HCT116 (cell line): Measurements from ENCODE around the gene RBBP8NL. TPM values are rescaled to one million over a fixed set of nuclear protein-coding genes. Genes with fewer than 3 reads are reported as not detected.

Source experiments
- ATAC-seq: fragments of 200-7000 bp; cut with Tn5 transposase; 2 replicates; pipeline ENCODE4 v1.9.1; 2020; ENCODE audit warnings: mild to moderate bottlenecking, moderate library complexity
- BruUV-seq: library from RNA; stranded (reverse); fragments of 400-500 nt; replicated peaks from 2 replicates; lab custom pipeline; 2021; lab: Mats Ljungman, UMichigan
- CTCF ChIA-PET: fragments of 300-600 bp; sonication (Branson Sonifier 250); formaldehyde crosslinking; loops from one replicate; lab custom pipeline; 2021; ENCODE audit warnings: antibody characterized with exemption; lab: Charles Lee
- POLR2A ChIA-PET: fragments of 300-600, 350-600 bp; sonication (Branson Sonifier 250); formaldehyde crosslinking; loops from one replicate; lab custom pipeline; 2021; ENCODE audit warnings: antibody characterized with exemption; lab: Charles Lee
- RAD21 ChIA-PET, 2 experiments: fragments of 300-600 bp; sonication (Branson Sonifier 250); formaldehyde crosslinking; loops; one replicate each; lab custom pipeline; 2023; ENCODE audit warnings: low total read pairs in 2 of 2; ENCODE audit not compliant: uncharacterized antibody in 2 of 2, unreplicated experiment in 2 of 2, low non-redundant PET in 1 of 2; lab: Charles Lee
- DNase-seq: peaks from one replicate; pipeline ENCODE4 v3.0.0-alpha.2; 2010; ENCODE audit warnings: low read depth, low spot score
- H2AFZ ChIP-seq: fragments of 200-600 bp; shearing (Covaris generic), sonication (generic); 2 replicates; pipeline ENCODE4 v1.6.1; 2017; ENCODE audit warnings: low read depth, mixed run types, mixed read lengths, antibody characterized with exemption, low read length; ENCODE audit not compliant: poor library complexity, severe bottlenecking
- H3K27ac ChIP-seq: 2 replicates; pipeline ENCODE4 v1.5.1; 2012; ENCODE audit warnings: low read depth, low read length
- H3K27me3 ChIP-seq: fragments of 200-600 bp; sonication (generic); 2 replicates; pipeline ENCODE4 v1.6.1; 2016; ENCODE audit warnings: mixed run types, low read length, mixed read lengths; ENCODE audit not compliant: insufficient read depth
- H3K36me3 ChIP-seq, 2 experiments: fragments of 200-500 bp in 1 of 2; fragments of 200-600 bp in 1 of 2; sonication (Bioruptor generic) in 1 of 2; sonication (generic) in 1 of 2; 2 replicates each; pipeline versions ENCODE4 v1.5.1 to v1.6.1; 2014 to 2016; ENCODE audit warnings: low read length in 2 of 2, inconsistent platforms in 1 of 2, mixed read lengths in 1 of 2, mixed run types in 1 of 2; ENCODE audit not compliant: insufficient read depth in 2 of 2, control insufficient read depth in 1 of 2
- H3K4me1 ChIP-seq, 2 experiments: fragments of 200-600 bp in 1 of 2; sonication (generic) in 1 of 2; 2 replicates each; pipeline versions ENCODE4 v1.5.1 to v1.6.1; 2012 to 2017; ENCODE audit warnings: low read length in 2 of 2, inconsistent platforms in 1 of 2, mild to moderate bottlenecking in 1 of 2, mixed read lengths in 1 of 2, mixed run types in 1 of 2, moderate library complexity in 1 of 2; ENCODE audit not compliant: insufficient read depth in 2 of 2, control insufficient read depth in 1 of 2
- H3K4me2 ChIP-seq: fragments of 200-600 bp; sonication (generic); 2 replicates; pipeline ENCODE4 v1.6.1; 2017; ENCODE audit warnings: mixed run types, low read length, mixed read lengths
- H3K4me3 ChIP-seq, 2 experiments: fragments of 200-600 bp in 1 of 2; sonication (generic) in 1 of 2; replicated peaks in 1 of 2; 2 replicates each; pipeline ENCODE4 v1.5.1; 2011 to 2016; ENCODE audit warnings: low read length in 2 of 2, control low read depth in 1 of 2, low read depth in 1 of 2, mild to moderate bottlenecking in 1 of 2, mixed read lengths in 1 of 2, mixed run types in 1 of 2
- H3K79me2 ChIP-seq: fragments of 200-600 bp; sonication (generic); 2 replicates; pipeline ENCODE4 v1.6.1; 2017; ENCODE audit warnings: mild to moderate bottlenecking, mixed run types, low read length, moderate library complexity, mixed read lengths; ENCODE audit not compliant: insufficient read depth
- H3K9ac ChIP-seq: fragments of 200-600 bp; sonication (generic); 2 replicates; pipeline ENCODE4 v1.6.1; 2016; ENCODE audit warnings: low read length, mixed read lengths
- H3K9me2 ChIP-seq: fragments of 200-600 bp; sonication (generic), shearing (Covaris generic); 2 replicates; pipeline ENCODE4 v1.6.1; 2017; ENCODE audit warnings: mixed run types, mild to moderate bottlenecking, moderate library complexity; ENCODE audit not compliant: insufficient read depth
- H3K9me3 ChIP-seq, 2 experiments: fragments of 200-500 bp in 1 of 2; fragments of 200-600 bp in 1 of 2; sonication (Bioruptor generic) in 1 of 2; sonication (generic) in 1 of 2; 2 replicates each; pipeline ENCODE4 v1.6.1; 2014 to 2017; ENCODE audit warnings: low read length in 2 of 2, mixed read lengths in 2 of 2, inconsistent platforms in 1 of 2, low read depth in 1 of 2, mild to moderate bottlenecking in 1 of 2, mixed run types in 1 of 2, moderate library complexity in 1 of 2; ENCODE audit not compliant: control insufficient read depth in 1 of 2, insufficient read depth in 1 of 2
- H4K20me1 ChIP-seq: fragments of 200-600 bp; sonication (generic), shearing (Covaris generic); 2 replicates; pipeline ENCODE4 v1.6.1; 2017; ENCODE audit warnings: mixed run types, mild to moderate bottlenecking, moderate library complexity; ENCODE audit not compliant: insufficient read depth
- CBX3 ChIP-seq: IDR thresholded peaks from 2 replicates; pipeline ENCODE4 v1.6.1; 2012; ENCODE audit warnings: low read depth
- CEBPB ChIP-seq: IDR thresholded peaks from 2 replicates; pipeline ENCODE4 v1.6.1; 2012; ENCODE audit warnings: low read depth
- ELF1 ChIP-seq: IDR thresholded peaks from 2 replicates; pipeline ENCODE4 v1.6.1; 2012; ENCODE audit warnings: low read depth, borderline replicate concordance
- EZH2 ChIP-seq: fragments of 200-600 bp; sonication (generic); IDR thresholded peaks from 2 replicates; pipeline ENCODE4 v1.6.1; 2017; ENCODE audit warnings: antibody characterized with exemption, mixed run types
- EZH2phosphoT487 ChIP-seq: fragments of 200-600 bp; IDR thresholded peaks from 2 replicates; pipeline ENCODE4 v1.6.1; 2018; ENCODE audit warnings: antibody characterized with exemption, borderline replicate concordance
- POLR2A ChIP-seq: IDR thresholded peaks from 2 replicates; pipeline ENCODE4 v1.7.0; 2011; ENCODE audit warnings: borderline replicate concordance; ENCODE audit not compliant: insufficient read depth, insufficient read length; ENCODE audit errors: extremely low read depth
- SIN3A ChIP-seq: IDR thresholded peaks from 2 replicates; pipeline ENCODE4 v1.6.1; 2012; ENCODE audit warnings: low read depth
- SP1 ChIP-seq: IDR thresholded peaks from 2 replicates; pipeline ENCODE4 v1.6.1; 2012; ENCODE audit warnings: low read depth
- SRF ChIP-seq: IDR thresholded peaks from 2 replicates; pipeline ENCODE4 v1.6.1; 2012; ENCODE audit warnings: low read depth
- YY1 ChIP-seq: IDR thresholded peaks from 2 replicates; pipeline ENCODE4 v1.6.1; 2011; ENCODE audit warnings: low read length, low read depth, moderate library complexity, mild to moderate bottlenecking; ENCODE audit not compliant: insufficient replicate concordance; ENCODE audit errors: extremely low read depth
- ZNF274 ChIP-seq: fragments of 200-500 bp; sonication (Bioruptor generic); IDR thresholded peaks from 2 replicates; pipeline ENCODE4 v1.6.1; 2014; ENCODE audit warnings: mild to moderate bottlenecking, low read depth, low read length, inconsistent platforms
- intact Hi-C: fragments of 100-400 bp; cut with micrococcal nuclease; formaldehyde crosslinking; loops from 2 replicates; pipeline ENCODE4 v1.10.0; 2022
- total RNA-seq: library from RNA; stranded (reverse); gene quantifications from one replicate; pipeline ENCODE4 v1.2.1, GENCODE V29; 2021; ENCODE audit not compliant: unreplicated experiment
- TF ChIP-seq, protein P1 (sequence below): IDR thresholded peaks from 2 replicates; pipeline ENCODE4 v1.6.1; 2012
- TF ChIP-seq, protein P2 (sequence below): IDR thresholded peaks from 2 replicates; pipeline ENCODE4 v1.6.1; 2012
- TF ChIP-seq, protein P3 (sequence below): IDR thresholded peaks from 2 replicates; pipeline ENCODE4 v1.6.1; 2012; ENCODE audit warnings: low read depth

RBBP8NL gene
- total RNA-seq, 1 experiment from 2014 or later = 0.59 TPM

DNA sequence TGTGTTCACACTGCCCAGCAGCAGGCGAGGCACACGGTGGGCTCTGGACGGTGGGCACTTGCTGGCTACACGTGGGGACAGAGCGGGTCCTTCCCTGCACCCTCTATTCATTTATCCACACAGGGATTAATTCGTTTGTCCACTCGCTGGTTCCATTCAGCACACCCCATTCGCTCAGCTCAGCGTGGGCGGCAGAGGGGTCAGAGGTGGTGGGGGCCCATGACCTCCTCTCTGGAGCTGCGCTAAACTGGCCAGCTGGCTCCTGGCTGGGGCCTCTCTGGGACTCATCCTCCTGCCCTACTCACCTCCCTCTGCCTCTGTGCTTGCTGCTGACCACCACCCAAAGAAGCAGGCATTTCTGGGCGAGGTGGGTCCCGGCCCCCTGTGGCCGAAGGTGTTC, 21.4 kb upstream of the RBBP8NL start:
- TF ChIP-seq SRF = no peak
- TF ChIP-seq, protein P1, sequence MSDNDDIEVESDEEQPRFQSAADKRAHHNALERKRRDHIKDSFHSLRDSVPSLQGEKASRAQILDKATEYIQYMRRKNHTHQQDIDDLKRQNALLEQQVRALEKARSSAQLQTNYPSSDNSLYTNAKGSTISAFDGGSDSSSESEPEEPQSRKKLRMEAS = no peak
- no peak for TF ChIP-seq YY1
- no peak for TF ChIP-seq CEBPB
- TF ChIP-seq POLR2A = no peak
- no peak for TF ChIP-seq ELF1
- TF ChIP-seq, protein P2, sequence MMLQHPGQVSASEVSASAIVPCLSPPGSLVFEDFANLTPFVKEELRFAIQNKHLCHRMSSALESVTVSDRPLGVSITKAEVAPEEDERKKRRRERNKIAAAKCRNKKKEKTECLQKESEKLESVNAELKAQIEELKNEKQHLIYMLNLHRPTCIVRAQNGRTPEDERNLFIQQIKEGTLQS = no peak
- no peak for TF ChIP-seq ZNF274
- TF ChIP-seq CBX3 = no peak
- TF ChIP-seq SP1 = no peak
- no peak for TF ChIP-seq SIN3A
- no peak for TF ChIP-seq EZH2phosphoT487
- TF ChIP-seq EZH2 = no peak
- TF ChIP-seq, protein P3, sequence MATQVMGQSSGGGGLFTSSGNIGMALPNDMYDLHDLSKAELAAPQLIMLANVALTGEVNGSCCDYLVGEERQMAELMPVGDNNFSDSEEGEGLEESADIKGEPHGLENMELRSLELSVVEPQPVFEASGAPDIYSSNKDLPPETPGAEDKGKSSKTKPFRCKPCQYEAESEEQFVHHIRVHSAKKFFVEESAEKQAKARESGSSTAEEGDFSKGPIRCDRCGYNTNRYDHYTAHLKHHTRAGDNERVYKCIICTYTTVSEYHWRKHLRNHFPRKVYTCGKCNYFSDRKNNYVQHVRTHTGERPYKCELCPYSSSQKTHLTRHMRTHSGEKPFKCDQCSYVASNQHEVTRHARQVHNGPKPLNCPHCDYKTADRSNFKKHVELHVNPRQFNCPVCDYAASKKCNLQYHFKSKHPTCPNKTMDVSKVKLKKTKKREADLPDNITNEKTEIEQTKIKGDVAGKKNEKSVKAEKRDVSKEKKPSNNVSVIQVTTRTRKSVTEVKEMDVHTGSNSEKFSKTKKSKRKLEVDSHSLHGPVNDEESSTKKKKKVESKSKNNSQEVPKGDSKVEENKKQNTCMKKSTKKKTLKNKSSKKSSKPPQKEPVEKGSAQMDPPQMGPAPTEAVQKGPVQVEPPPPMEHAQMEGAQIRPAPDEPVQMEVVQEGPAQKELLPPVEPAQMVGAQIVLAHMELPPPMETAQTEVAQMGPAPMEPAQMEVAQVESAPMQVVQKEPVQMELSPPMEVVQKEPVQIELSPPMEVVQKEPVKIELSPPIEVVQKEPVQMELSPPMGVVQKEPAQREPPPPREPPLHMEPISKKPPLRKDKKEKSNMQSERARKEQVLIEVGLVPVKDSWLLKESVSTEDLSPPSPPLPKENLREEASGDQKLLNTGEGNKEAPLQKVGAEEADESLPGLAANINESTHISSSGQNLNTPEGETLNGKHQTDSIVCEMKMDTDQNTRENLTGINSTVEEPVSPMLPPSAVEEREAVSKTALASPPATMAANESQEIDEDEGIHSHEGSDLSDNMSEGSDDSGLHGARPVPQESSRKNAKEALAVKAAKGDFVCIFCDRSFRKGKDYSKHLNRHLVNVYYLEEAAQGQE = no peak
- TF ChIP-seq, all 23 proteins: peak for 0
- no peak overlapping the region for H3K9ac ChIP-seq
- no peaks in the 10 kb centered on the region for H3K9me3 ChIP-seq
- 0 out of 2 replicates have a peak, but pooled peaks cover 4% of the 10 kb centered on the region for H3K27me3 ChIP-seq
- CTCF ChIA-PET = no interaction called here
- POLR2A ChIA-PET = no interaction called here
- no TSS peak for BruUV-seq
- no peak overlapping the region for H2AFZ ChIP-seq
- no peak for DNase-seq
- no peak overlapping the region for H3K4me2 ChIP-seq
- H3K79me2 ChIP-seq = no peaks in the 10 kb centered on the region
- H4K20me1 ChIP-seq = no peaks in the 10 kb centered on the region
- H3K4me1 ChIP-seq = 0 out of 4 replicates have a peak, but pooled peaks cover 0 to 3% of the 10 kb centered on the region in 2 experiments
- no peaks in the 10 kb centered on the region for H3K36me3 ChIP-seq
- ATAC-seq = no peak
- H3K4me3 ChIP-seq = no peak overlapping the region
- RAD21 ChIA-PET = no interaction called here
- no peak overlapping the region for H3K27ac ChIP-seq
- intact Hi-C loops = no loop called here
- H3K9me2 ChIP-seq = no peaks in the 10 kb centered on the region
